Measurements from ENCODE around the gene PPP6R3.
"Not testable (repeated sequence)": the region's sequence is repeated elsewhere in the genome, so short reads cannot be mapped to it uniquely, and the experiment has no call there.

Gene PPP6R3

DNA sequence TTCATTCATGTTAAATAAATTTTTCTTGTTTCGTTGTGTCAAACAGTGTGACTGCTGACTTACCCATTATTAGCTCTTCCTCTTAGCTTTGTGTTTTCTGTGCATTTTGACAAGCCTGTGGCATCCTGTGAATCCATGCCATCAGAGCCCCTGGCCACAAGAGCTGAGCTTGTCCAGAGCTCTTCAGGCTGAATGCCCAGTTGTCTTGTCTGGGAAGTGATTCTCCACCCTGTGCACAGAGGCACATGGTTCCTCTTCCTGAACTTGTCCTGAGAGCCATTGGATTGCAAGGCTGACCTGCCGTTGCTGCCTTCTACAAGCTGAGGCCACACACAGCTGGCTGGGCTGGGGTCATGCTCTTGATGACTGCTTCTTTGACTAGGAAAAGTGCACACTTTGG is 64.1 kb downstream of the PPP6R3 start:
- no peak for DNase-seq (ENCODE audit: low read depth in 2 of 2)

DNA sequence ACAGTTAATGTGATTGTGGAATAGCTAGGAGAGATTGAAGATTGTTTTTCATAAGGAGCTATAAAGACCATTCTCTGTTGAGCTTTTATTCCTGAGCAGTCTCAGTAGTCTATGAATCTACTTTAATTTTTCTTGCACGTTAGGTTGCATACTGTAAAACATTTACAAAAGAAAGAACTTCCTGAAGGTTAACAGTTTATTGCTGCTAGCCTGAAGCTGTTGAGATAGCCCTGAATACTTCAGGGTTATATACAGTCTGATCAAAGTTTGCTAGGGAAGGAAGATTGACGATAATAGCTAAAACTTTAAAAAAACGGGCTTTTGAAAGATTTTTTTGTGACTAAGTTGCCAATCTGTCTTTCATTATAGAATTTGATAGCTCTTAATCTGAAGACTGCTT is 64.8 kb downstream of the PPP6R3 start:
- DNase-seq (ENCODE audit: low read depth in 2 of 2) = no peak

DNA sequence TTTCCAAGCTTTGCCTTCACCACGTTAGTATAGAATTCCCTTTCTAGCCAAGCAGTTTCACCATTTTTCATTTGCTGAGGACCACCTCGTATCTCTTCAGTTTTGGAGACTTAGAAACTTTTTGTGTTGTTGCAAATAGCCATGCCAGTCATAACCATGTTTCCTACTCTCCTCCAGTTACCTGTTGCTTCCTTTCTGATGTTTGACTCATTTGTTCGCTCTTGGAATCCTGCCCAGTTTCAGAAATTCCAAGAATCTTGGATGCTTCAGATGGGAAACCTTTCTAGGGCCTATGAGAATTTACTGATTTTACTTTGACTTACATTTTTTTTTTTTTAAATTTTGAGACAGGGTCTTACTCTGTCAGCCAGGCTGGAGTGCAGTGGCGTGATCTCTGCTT is 65.4 kb downstream of the PPP6R3 start:
- DNase-seq (ENCODE audit: low read depth in 2 of 2) = no peak

DNA sequence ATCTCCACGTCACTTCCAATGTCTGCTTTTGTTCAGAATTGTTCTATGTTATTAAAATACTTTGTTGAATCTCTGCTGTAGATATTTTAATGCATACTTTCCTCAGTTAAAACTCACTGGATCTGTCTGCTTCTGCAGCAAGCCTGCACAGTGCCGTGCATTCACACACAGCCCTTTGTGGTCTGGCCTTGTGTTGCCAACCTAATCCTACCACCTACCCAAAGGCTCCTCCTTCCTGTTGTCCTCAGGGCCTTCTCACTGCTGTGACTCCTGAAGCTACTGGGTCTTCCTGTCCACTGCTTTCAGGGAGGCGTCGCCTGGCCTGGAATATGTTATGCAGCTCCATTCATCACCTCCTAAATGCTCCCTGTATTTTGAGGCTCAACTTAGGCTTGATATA is 67.0 kb downstream of the PPP6R3 start:
- DNase-seq (ENCODE audit: low read depth in 2 of 2) = no peak

DNA sequence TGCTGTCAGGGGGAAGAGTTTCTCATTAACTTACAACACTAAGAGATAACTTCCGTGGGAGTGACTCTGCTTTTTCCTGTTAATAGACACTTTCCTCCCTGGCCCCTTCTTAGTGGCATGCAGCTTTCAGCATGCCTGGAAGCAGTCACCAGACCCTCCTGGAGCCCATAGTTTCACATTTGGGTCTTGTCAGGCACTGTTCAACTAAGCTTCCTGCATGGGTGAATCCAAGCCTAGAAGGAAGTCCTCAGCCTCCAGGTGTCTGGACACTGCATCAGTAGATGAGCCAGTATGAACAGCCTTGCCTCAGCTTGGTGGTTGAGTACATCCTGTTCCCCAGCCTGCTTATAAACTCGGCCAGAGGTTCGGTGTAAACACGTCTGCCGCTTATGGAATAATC is 68.1 kb downstream of the PPP6R3 start:
- no peak for DNase-seq (ENCODE audit: low read depth in 2 of 2)

DNA sequence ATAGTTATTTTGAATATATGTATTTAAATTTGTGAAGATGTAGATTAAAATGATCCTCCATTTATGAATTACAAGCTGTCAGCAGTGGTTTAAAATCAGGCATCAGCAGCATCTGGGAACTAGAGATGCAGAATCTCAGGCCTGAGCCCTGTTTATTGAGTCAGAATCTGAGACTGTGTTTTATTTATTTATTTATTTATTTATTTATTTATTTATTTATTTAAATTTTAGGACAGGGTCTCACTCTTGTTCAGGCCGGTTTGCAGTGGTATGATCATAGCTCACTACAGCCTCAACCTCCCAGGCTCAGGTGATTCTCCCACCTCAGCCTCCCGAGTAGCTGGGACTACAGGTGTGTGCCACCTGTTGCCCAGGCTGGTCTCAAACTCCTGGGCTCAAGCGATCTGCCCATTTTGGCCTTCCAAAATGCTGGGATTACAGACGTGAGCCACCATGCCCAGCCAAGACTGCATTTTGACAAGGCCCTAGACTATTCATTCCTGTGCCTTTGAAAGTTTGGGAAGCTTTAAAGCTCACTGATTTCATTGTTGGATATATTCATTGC is 70.7 kb downstream of the PPP6R3 start:
- no peak for DNase-seq (ENCODE audit: low read depth in 2 of 2)

DNA sequence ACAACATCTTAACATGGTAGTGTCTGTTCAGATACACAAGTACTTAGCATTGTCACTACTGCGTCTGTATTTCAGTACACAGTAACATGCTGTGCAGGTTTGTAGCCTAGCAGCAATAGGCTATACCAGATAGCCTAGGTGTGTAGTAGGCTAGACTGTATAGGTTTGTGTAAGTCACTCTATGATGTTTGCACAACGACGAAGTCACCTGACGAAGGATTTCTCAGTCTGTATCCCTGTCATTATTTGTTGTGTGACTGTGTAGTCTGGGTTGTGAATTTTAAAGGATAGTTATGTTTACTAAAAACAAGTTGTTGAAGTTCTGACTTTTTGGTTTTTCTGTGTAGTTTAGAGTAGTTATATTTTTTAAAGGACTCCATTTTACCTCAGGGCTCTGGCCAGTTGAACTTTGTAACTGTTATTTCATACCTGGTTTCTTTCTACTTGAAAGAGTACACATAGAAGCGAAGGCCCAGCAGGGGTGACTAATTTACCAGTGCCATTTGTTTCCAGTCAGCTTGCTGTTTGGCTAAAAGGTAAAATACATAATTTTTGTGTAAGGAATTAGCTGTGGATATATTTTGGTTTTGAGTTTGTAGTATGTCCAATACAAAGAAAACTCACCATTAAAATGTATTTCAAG is 72.3 kb downstream of the PPP6R3 start:
- DNase-seq (ENCODE audit: low read depth in 2 of 2) = no peak

DNA sequence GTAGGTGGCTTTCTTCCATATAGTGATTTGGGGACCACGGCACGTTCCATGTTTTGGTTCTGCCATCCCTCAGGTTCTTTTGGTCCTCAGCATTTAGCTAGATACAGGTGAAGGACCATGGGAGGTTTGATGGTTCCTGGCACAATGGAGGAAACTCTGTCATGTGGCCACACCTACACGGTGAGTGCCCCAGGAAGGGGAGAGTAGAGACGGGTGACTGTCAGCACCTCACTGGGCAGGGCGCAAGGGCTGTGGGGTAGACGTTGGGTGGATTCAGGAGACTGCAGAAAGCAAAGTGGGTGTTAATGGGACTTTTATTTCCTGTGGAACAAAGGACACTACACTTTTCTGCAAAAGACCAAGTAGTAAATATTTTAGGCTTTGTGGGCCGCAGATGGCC is 73.4 kb downstream of the PPP6R3 start:
- DNase-seq (ENCODE audit: low read depth in 2 of 2) = no peak

DNA sequence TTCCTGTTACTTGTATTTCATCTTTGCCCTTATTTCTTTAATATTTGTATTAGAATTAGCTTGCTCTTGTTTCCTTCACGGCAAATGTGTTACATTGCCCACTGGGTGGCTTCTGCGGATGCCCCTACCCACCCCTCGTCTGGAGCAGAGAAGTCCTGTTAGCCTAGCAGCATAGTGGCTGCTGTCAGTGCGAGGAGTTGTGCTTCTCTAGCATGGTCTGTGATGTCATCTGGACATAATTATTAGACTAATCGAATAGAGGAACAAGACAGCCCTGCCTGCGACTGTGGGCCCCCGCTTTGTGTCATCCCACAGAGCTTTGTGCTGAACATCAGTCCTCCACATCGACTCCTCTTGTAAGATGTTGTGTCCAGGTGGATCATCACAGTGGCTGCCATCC is 74.5 kb downstream of the PPP6R3 start:
- no peak for DNase-seq (ENCODE audit: low read depth in 2 of 2)

DNA sequence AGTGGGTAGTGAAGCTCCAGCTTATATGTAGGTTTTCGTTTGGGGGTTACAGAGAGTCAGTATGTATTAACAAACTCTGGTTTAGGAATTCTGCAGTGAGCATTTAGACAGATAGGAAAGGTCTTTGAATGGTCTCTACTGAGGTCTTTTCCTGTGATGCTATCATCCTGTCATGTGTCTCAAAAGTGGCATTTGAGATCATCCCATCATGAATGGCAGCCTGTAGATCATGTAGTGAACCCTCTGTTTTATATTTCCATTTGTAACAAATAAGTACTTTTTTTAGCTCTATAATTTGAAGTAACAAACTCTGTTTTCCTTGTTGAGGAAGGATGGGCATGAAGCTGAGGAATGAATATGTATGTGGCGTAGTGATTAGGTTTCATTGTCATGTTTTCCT is 76.2 kb downstream of the PPP6R3 start:
- DNase-seq (ENCODE audit: low read depth in 2 of 2) = no peak

DNA sequence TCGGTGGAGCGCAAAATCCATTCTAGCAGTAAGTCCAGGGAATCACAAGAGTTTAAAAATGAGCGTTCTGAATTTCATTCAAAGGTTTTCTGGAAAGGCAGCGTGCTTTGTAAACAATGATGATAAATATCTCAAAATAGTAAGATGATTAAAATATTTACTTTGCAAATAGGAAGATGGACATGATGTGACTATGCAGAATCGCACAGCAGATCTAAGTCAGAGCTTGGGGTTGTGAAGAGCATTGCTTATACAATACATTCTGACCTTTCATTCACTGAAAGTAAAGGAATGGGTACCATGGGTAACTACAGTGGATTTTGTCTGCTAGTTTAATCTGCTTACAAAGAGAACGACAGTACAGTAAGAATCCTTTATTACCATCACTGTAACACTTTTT is 77.5 kb downstream of the PPP6R3 start:
- DNase-seq (ENCODE audit: low read depth in 2 of 2) = no peak

DNA sequence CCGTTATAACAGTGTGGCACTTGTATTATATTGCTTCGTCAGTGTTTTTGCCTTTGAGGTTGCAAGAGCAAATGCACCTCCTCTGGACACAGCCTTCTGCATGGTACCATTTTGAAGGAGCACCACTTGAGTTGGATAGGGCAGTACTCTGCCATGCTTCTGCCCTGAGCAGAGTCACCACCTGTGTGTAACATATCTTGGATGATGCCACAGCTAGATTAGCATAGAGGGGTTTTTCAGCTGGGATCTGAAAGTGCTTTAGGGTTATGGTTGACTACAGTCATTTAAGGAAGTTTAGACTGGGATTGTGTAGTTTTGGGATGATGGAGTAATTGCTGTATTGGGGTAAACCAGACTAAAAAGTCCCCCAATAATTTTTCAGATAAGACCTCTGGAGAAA is 78.8 kb downstream of the PPP6R3 start:
- DNase-seq (ENCODE audit: low read depth in 2 of 2) = no peak

DNA sequence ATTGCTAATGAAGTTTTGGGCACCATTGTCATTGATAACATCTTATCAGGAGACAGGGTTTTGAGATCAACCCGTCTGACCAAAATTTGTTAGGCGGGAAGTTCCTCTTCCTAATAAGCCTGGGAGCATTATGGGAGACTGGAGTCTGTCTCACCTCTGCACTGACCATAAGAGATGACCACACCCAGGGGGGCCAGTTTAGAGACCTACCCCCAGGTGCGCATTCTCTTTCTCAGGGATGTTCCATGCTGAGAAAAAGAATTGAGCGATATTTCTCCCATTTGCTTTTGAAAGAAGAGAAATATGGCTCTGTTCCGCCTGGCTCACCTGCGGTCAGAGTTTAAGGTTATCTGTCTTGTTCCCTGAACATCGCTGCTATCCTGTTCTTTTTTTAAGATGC is 80.0 kb downstream of the PPP6R3 start:
- not testable (repeated sequence) for DNase-seq (ENCODE audit: low read depth in 2 of 2)

DNA sequence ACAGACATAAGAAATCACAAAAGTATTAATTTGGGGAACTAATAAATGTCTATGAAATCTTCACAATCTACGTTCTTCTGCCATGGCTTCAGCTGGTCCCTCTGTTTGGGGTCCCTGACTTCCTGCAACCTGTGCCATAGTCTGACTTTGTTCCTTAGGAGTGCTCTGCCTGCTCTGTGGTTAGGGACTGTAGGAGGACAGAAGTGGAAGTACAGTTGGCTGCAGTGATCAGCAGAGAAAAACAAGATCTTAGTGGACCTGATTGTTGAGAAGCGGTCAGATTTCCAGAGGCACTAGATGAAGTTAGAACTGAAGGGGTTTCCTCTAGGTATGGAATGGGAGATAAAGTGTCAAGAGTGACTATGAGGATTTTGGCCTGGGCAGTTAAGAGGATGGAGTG is 80.6 kb downstream of the PPP6R3 start:
- no peak for DNase-seq (ENCODE audit: low read depth in 2 of 2)

DNA sequence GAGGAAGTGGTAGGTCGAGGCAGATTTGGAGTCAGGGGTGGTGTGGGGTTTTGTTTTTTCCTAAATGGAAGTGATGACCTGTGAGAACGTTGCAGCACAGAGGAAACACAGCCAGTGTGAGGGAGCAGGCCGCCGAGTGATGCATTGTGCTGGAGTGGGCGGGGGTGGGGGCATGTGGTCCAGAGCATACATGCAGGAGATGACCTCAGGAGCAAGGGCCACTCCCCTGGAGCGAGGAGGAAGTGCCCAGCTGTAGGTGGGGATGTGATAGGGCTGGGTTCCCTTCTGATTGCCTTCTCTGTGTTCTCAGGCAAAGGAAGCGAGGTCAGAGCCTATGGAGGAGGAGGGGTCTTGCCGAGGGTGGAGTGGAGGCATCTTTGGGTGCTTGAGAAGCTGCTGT is 81.4 kb downstream of the PPP6R3 start:
- no peak for DNase-seq (ENCODE audit: low read depth in 2 of 2)

DNA sequence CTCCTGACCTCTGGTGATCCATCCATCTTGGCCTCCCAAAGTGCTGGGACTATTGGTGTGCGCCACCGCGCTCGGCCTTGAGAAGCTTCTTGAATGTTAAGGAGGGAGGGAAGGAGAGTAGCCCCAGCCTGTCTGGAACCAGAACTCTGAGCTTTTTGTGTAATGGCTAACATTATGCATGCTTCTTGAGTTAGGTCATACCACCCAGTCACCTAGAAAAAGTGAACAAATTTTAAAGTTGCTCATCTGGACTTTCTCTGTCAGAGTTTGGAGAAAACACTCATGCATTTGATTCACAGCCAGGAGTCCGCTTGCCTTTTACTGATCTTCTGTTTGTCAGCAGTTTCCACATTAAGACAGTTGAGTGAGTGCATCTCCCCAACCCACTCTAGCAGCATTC is 82.1 kb downstream of the PPP6R3 start:
- DNase-seq (ENCODE audit: low read depth in 2 of 2) = no peak

DNA sequence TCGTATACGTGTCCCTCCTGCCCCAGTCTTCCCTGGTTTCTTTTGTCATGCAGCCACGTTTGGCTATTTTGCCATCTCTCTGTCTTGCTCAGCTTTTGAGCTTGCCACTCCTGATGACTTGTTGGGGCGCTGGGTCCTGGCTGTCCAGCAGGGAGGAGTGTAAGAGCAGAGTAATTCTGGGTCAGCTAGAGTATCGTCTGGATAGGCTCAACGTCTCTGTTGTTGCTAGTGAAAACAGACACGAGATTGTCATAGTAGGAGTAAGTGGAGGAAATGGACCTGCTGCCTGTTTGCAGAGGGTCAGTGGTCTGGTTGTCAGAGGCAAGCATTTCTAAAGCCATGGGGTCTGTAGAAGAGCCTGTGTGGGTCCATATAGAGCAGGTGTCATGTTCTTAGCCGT is 83.0 kb downstream of the PPP6R3 start:
- DNase-seq (ENCODE audit: low read depth in 2 of 2) = no peak

DNA sequence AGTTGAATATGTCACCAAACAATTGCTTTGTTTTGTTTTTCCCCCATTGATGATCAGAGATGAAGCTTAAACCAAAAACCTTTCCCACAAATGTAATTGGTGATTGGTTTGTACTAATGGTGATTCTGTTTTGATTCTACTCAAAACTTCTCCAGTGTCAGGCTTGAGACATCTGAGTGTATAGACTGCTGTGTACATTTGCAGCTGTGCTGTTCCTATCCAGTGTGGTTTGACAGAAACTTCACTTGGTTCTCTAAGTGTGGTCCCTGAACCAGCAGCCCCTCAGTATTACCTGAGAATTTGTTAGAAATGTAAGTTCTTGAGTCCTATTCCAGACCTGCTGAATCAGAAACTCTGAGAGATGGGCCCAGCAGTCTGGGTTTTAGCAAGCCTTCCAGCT is 84.8 kb downstream of the PPP6R3 start:
- no peak for DNase-seq (ENCODE audit: low read depth in 2 of 2)

DNA sequence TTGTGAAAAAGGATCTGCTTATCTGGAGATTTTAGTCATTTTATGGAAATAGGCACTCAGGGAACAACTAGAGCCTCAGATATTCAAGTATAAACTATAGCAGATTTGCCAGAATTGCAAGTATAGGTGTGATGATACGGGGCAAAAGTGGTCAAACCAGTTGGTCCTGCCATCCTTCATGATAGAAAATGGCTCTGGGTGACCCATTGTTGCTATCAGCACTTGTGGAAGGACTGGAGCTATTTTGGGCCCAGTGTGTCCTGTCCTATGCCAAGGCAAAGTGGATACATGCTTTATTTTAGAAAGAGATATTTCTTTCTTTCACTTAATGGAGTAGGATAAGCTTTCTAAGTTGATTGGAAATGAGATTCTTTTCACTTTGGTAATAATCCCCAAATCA is 85.2 kb downstream of the PPP6R3 start:
- no peak for DNase-seq (ENCODE audit: low read depth in 2 of 2)

DNA sequence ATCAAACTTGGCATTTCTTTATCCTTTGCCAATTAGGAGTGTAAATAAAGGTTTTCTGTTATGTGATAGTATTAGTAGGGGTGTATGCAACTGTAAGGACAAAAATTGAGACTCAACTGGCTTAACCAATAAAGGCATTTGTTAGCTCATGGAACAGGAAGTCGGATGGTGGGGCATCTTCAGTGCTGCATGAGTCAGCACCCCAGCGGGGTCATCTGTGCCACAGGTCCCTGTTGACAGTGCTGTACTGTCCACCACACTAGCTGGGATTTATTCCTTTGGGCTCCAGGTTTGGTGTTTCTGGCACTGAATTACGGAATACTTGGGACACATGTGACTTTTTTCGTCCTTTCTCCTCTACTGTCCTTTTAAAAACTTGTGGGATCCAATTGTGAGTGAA is 86.0 kb downstream of the PPP6R3 start:
- no peak for DNase-seq (ENCODE audit: low read depth in 2 of 2)

DNA sequence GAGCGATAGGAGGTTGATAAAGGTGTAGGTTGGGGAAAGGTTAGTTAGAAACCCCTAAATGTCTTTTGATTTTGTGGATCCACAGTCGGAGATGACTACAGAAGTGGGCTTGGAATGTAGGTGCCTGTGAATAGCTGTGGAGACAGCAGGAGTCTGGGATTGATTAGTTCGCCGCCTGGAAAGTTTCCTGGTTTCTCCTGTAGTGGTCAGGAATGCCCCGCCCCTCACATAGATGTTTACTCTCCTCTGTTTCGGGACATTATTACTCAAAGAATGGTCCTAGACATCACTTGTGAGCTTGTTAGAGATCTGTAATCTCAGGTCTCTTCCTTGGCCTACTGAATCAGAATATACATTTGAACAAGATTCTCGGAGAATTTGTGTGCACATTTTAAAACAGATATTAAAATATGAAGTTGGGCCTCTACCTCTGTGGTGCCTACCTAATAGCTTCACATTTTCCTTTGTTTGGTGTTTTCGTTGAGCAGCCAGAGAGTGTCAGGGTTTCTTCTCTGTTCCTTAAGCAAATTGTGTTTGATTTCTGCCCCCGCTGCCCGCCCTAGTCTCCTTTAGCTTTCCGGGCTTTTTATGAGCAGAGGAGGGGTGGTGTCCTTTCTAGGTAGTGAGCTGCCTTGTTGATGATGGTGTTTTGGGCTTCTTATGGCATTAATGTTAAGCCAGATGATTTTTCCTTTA is 89.4 kb downstream of the PPP6R3 start:
- no peak for DNase-seq (ENCODE audit: low read depth in 2 of 2)

DNA sequence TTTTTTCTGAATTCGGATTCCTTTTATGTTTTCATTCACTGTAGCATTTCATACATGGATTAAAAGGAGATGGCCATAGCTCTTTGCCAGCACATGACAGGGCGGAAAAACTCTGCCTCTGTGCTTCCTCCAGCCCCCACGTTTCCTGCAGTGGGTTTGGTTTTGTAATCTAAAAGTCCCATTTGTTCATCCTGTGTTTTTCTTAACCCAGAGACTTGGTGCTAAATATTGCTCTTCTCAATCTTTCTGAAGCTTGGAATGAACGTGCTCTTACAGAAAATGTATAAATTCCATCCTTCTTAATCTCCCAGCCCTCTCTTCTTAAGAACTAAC is 89.9 kb downstream of the PPP6R3 start:
- DNase-seq (ENCODE audit: low read depth in 2 of 2) = no peak

DNA sequence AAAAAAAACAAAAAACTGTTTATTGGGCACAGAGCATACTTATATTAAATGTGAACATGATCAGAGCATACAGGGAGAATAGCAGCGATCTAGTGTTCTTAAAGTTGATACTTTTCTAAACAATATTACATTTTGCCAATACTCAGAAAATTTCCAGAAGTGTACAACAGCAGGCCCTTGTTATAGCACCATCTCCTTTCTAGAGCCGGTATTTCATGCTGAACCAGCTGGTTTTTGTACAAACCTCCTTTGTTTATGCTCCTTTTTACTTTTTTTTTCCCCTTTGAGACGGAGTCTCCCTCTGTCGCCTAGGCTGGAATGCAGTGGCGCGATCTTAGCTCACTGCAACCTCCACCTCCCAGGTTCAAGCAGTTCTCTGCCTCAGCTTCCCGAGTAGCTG is 90.7 kb downstream of the PPP6R3 start:
- DNase-seq (ENCODE audit: low read depth in 2 of 2) = no peak

DNA sequence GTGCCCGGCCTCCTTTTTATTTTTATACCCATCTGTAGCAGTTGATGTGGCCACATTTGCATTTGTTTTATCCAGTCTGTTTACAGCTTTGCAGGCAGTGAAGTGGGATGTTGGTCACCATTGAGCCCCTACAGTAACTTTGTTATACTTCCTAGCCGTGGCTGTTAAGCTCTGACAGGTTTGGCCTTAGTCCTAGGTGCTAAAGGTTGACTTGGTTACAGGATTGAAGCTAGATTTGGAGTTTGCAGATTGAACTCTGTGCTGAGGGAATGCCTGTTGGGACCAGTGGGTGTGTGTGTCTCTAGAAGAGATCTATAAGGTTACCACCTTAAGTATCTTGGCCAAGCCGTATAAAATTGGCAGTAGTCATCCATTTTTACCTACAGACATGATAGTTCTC is 91.2 kb downstream of the PPP6R3 start:
- DNase-seq (ENCODE audit: low read depth in 2 of 2) = no peak
